Gastroesophageal sphincter (tissue), 3 donors: ENCODE measurements around the gene BIRC2.

Source experiments
- EP300 ChIP-seq: sonication (generic); formaldehyde crosslinking; IDR thresholded peaks from one replicate; pipeline ENCODE4 v1.6.1; 2017; ENCODE audit warnings: antibody characterized with exemption, mild to moderate bottlenecking
- POLR2A ChIP-seq, 2 donors: fragments of 450-650 bp; IDR thresholded peaks; one replicate each; pipeline ENCODE4 v1.6.1; 2017; ENCODE audit warnings: antibody characterized with exemption in 2 of 2, mild to moderate bottlenecking in 2 of 2, moderate library complexity in 1 of 2
- POLR2AphosphoS5 ChIP-seq: sonication (generic); formaldehyde crosslinking; IDR thresholded peaks from one replicate; pipeline ENCODE4 v1.6.1; 2017; ENCODE audit warnings: antibody characterized with exemption
- TF ChIP-seq, protein P1 (sequence below), 4 experiments: fragments of 200-600 bp in 2 of 4; fragments of 450-650 bp in 2 of 4; sonication (generic) in 1 of 4; IDR thresholded peaks; one replicate each; pipeline ENCODE4 v1.5.1; 2017 to 2019; ENCODE audit warnings: antibody characterized with exemption in 4 of 4, mild to moderate bottlenecking in 2 of 4, moderate library complexity in 2 of 4

GRCh38 chr11:102421261-102421660, 74.2 kb downstream of the BIRC2 start:
- TF ChIP-seq EP300 (no peak), POLR2AphosphoS5 (no peak), POLR2A (IDR thresholded peaks at IDR 0.05) (no peak)
- TF ChIP-seq, protein P1, sequence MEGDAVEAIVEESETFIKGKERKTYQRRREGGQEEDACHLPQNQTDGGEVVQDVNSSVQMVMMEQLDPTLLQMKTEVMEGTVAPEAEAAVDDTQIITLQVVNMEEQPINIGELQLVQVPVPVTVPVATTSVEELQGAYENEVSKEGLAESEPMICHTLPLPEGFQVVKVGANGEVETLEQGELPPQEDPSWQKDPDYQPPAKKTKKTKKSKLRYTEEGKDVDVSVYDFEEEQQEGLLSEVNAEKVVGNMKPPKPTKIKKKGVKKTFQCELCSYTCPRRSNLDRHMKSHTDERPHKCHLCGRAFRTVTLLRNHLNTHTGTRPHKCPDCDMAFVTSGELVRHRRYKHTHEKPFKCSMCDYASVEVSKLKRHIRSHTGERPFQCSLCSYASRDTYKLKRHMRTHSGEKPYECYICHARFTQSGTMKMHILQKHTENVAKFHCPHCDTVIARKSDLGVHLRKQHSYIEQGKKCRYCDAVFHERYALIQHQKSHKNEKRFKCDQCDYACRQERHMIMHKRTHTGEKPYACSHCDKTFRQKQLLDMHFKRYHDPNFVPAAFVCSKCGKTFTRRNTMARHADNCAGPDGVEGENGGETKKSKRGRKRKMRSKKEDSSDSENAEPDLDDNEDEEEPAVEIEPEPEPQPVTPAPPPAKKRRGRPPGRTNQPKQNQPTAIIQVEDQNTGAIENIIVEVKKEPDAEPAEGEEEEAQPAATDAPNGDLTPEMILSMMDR (IDR thresholded peaks at IDR 0.05) = no peak
